Keratinocyte (primary cell): Measurements from ENCODE around the gene GGT7. TPM values are rescaled to one million over a fixed set of nuclear protein-coding genes. Genes with fewer than 3 reads are reported as not detected.

Source experiments
- DNase-seq: peaks from one replicate; pipeline ENCODE4 v3.0.0-alpha.2; 2011; ENCODE audit warnings: low read depth, missing footprints, low spot score
- FAIRE-seq: peaks from 2 replicates; lab custom pipeline; 2011; peaks lifted over from hg19 to GRCh38; lab: Jason Lieb, UNC
- H2AFZ ChIP-seq: 2 replicates; pipeline ENCODE4 v1.6.0; 2012; ENCODE audit warnings: low read length, control low read depth, inconsistent platforms; ENCODE audit not compliant: control insufficient read depth
- H3K27ac ChIP-seq: 2 replicates; pipeline ENCODE4 v1.5.1; 2011; ENCODE audit warnings: low read length; ENCODE audit not compliant: control insufficient read depth, insufficient read depth
- H3K27me3 ChIP-seq: 3 replicates; pipeline ENCODE4 v1.6.0; 2011; ENCODE audit warnings: low read length; ENCODE audit not compliant: control insufficient read depth, insufficient read depth; ENCODE audit errors: extremely low read depth
- H3K36me3 ChIP-seq, 2 experiments: 2 replicates in 1 of 2; 3 replicates in 1 of 2; pipeline ENCODE4 v1.5.1; 2011; ENCODE audit warnings: low read length in 2 of 2, mild to moderate bottlenecking in 1 of 2; ENCODE audit not compliant: control insufficient read depth in 2 of 2, insufficient read depth in 2 of 2; ENCODE audit errors: extremely low read depth in 1 of 2
- H3K4me1 ChIP-seq: 3 replicates; pipeline ENCODE4 v1.5.1; 2011; ENCODE audit warnings: low read length; ENCODE audit not compliant: control insufficient read depth, insufficient read depth; ENCODE audit errors: extremely low read depth
- H3K4me2 ChIP-seq: 3 replicates; pipeline ENCODE4 v1.6.0; 2011; ENCODE audit warnings: low read depth, low read length; ENCODE audit not compliant: control insufficient read depth, insufficient read depth; ENCODE audit errors: extremely low read depth
- H3K4me3 ChIP-seq, 3 experiments: fragments of 200-600 bp in 1 of 3; sonication (generic) in 1 of 3; 2 replicates in 2 of 3; 3 replicates in 1 of 3; pipeline ENCODE4 v1.5.1; 2011 to 2016; ENCODE audit warnings: low read length in 3 of 3, mild to moderate bottlenecking in 3 of 3, control low read depth in 2 of 3, inconsistent platforms in 1 of 3, low read depth in 1 of 3, mixed read lengths in 1 of 3, mixed run types in 1 of 3, moderate library complexity in 1 of 3; ENCODE audit not compliant: control insufficient read depth in 2 of 3, insufficient read depth in 2 of 3; ENCODE audit errors: extremely low read depth in 1 of 3
- H3K79me2 ChIP-seq: 2 replicates; pipeline ENCODE4 v1.6.0; 2012; ENCODE audit warnings: low read length; ENCODE audit not compliant: control insufficient read depth, insufficient read depth
- H3K9ac ChIP-seq: 3 replicates; pipeline ENCODE4 v1.6.0; 2011; ENCODE audit warnings: low read length; ENCODE audit not compliant: control insufficient read depth, insufficient read depth; ENCODE audit errors: extremely low read depth
- H3K9me1 ChIP-seq: 3 replicates; pipeline ENCODE4 v1.6.0; 2011; ENCODE audit warnings: low read length; ENCODE audit not compliant: control insufficient read depth, insufficient read depth; ENCODE audit errors: extremely low read depth
- H3K9me3 ChIP-seq: 2 replicates; pipeline ENCODE4 v1.5.1; 2012; ENCODE audit warnings: low read depth, low read length; ENCODE audit not compliant: control insufficient read depth
- H4K20me1 ChIP-seq: 3 replicates; pipeline ENCODE4 v1.6.0; 2011; ENCODE audit warnings: low read length; ENCODE audit not compliant: control insufficient read depth, insufficient read depth; ENCODE audit errors: extremely low read depth
- CTCF ChIP-seq, 3 experiments: IDR thresholded peaks in 1 of 3; conservative IDR thresholded peaks in 1 of 3; optimal IDR thresholded peaks in 1 of 3; 2 replicates in 2 of 3; 3 replicates in 1 of 3; pipeline versions ENCODE3 to v1.5.1; 2011; ENCODE audit warnings: low read length in 3 of 3, mild to moderate bottlenecking in 3 of 3, moderate library complexity in 2 of 3, control low read depth in 1 of 3, inconsistent platforms in 1 of 3; ENCODE audit not compliant: insufficient read depth in 2 of 3; ENCODE audit errors: extremely low read depth in 1 of 3
- EZH2 ChIP-seq: IDR thresholded peaks from one replicate; pipeline ENCODE4 v1.6.1; 2012; ENCODE audit warnings: inconsistent platforms, mild to moderate bottlenecking, low read length, moderate library complexity
- dilution Hi-C: fragments of 300-500 bp; cut with MboI; formaldehyde crosslinking; loops from one replicate; pipeline ENCODE4 v1.7.0; 2020; ENCODE audit warnings: low sequenced_read_pairs; ENCODE audit not compliant: extremely low pct_ligation_motif_present
- polyA plus RNA-seq, 5 experiments: library from polyadenylated mRNA; depleted of rRNA in 3 of 5; stranded (reverse) in 3 of 5; stranded (forward) in 1 of 5; unstranded in 1 of 5; fragments of >200 nt; gene quantifications; 1 replicate in 1 of 5; 2 replicates in 3 of 5; 3 replicates in 1 of 5; pipeline versions ENCODE4 v1.2.1 to v1.2.3, GENCODE V29; 2011 to 2012; ENCODE audit warnings: missing spikeins in 2 of 5, low read depth in 1 of 5, low replicate concordance in 1 of 5

GGT7 gene
- polyA plus RNA-seq, 1 donor (not counting 4 experiments of a cell fraction or from before 2014, with no cell fraction given), result 5.0 TPM

GRCh38 chr20:34842143-34842542, 30.5 kb downstream of the GGT7 start:
- DNase-seq (no peak), FAIRE-seq (no peak)
- no peak overlapping the region for H3K4me3 ChIP-seq
- H3K9ac ChIP-seq, result no peak overlapping the region
- no peaks in the 10 kb centered on the region for H3K4me1 ChIP-seq
- H3K9me1 ChIP-seq, result no peaks in the 10 kb centered on the region
- dilution Hi-C loops, result no loop called here
- no peak overlapping the region for H3K27ac ChIP-seq
- no peak overlapping the region for H2AFZ ChIP-seq
- no peaks in the 10 kb centered on the region for H3K9me3 ChIP-seq
- no peaks in the 10 kb centered on the region for H3K79me2 ChIP-seq
- H3K4me2 ChIP-seq, result no peak overlapping the region
- H4K20me1 ChIP-seq, result no peaks in the 10 kb centered on the region
- no peaks in the 10 kb centered on the region for H3K36me3 ChIP-seq
- no peaks in the 10 kb centered on the region for H3K27me3 ChIP-seq
- TF ChIP-seq CTCF (optimal IDR thresholded peaks at IDR 0.05 in 1 of 3, IDR thresholded peaks at IDR 0.05 in 1 of 3, conservative IDR thresholded peaks at IDR 0.05 in 1 of 3; ENCODE audit: extremely low read depth in 1 of 3, insufficient read depth in 2 of 3, low read length in 3 of 3) (no peak), EZH2 (no peak)

- Histone ChIP-seq H4K20me1 (no peaks in the 10 kb centered on the region), H2AFZ (peak overlapping the region; percentile 51), H3K4me3 (no peak overlapping the region), H3K36me3 (no peaks in the 10 kb centered on the region), H3K9me3 (no peaks in the 10 kb centered on the region), H3K79me2 (no peaks in the 10 kb centered on the region), H3K4me2 (peak overlapping the region; percentile 56), H3K9ac (no peak overlapping the region), H3K27me3 (no peaks in the 10 kb centered on the region), H3K27ac (no peak overlapping the region), H3K9me1 (no peaks in the 10 kb centered on the region), H3K4me1 (peaks cover 3% of the 10 kb centered on the region)
- FAIRE-seq (no peak), DNase-seq (no peak)
- dilution Hi-C loops, result no loop called here
- TF ChIP-seq EZH2, result no peak
- TF ChIP-seq CTCF (optimal IDR thresholded peaks at IDR 0.05 in 1 of 3, IDR thresholded peaks at IDR 0.05 in 1 of 3, conservative IDR thresholded peaks at IDR 0.05 in 1 of 3; ENCODE audit: extremely low read depth in 1 of 3, insufficient read depth in 2 of 3, low read length in 3 of 3), result peak in 2 of 3 experiments; percentile 25 to 27
These were observed 38.2 kb downstream of the GGT7 start for GRCh38 chr20:34834459-34834893.
